Spleen (tissue), 11 donors: ENCODE results near the gene ZFP90. TPM values are rescaled to one million over a fixed set of nuclear protein-coding genes. Genes with fewer than 3 reads are reported as not detected.

ENCODE experiments used
- DNase-seq: peaks from one replicate; pipeline ENCODE4 v3.0.0-alpha.2; 2020
- H3K27ac ChIP-seq, 8 donors: fragments of 200-600 bp; sonication (generic) in 7 of 8; 1 replicate in 4 of 8; 2 replicates in 4 of 8; pipeline versions ENCODE4 v1.5.0 to v1.8.0; 2016 to 2021; ENCODE audit warnings: inconsistent platforms in 4 of 8, mild to moderate bottlenecking in 4 of 8, moderate library complexity in 1 of 8
- H3K27me3 ChIP-seq, 7 donors: fragments of 200-600 bp; sonication (generic) in 6 of 7; replicated peaks in 1 of 7; 1 replicate in 4 of 7; 2 replicates in 3 of 7; pipeline versions ENCODE4 v1.5.0 to v1.8.0; 2016 to 2021; ENCODE audit warnings: inconsistent platforms in 3 of 7, mild to moderate bottlenecking in 1 of 7
- H3K36me3 ChIP-seq, 6 donors: fragments of 200-600 bp; sonication (generic) in 5 of 6; 1 replicate in 4 of 6; 2 replicates in 2 of 6; pipeline versions ENCODE4 v1.5.0 to v1.8.0; 2016 to 2021; ENCODE audit warnings: inconsistent platforms in 2 of 6
- H3K4me1 ChIP-seq, 6 donors: fragments of 200-600 bp; sonication (generic) in 5 of 6; 1 replicate in 3 of 6; 2 replicates in 3 of 6; pipeline versions ENCODE4 v1.5.0 to v1.8.0; 2016 to 2021; ENCODE audit warnings: inconsistent platforms in 3 of 6
- H3K4me3 ChIP-seq, 8 donors: fragments of 200-600 bp; sonication (generic) in 7 of 8; 1 replicate in 4 of 8; 2 replicates in 4 of 8; pipeline versions ENCODE4 v1.5.0 to v1.8.0; 2016 to 2021; ENCODE audit warnings: inconsistent platforms in 4 of 8, mild to moderate bottlenecking in 4 of 8, moderate library complexity in 2 of 8
- H3K9me3 ChIP-seq, 8 donors: fragments of 200-600 bp; sonication (generic) in 7 of 8; 1 replicate in 4 of 8; 2 replicates in 4 of 8; pipeline versions ENCODE4 v1.5.0 to v1.8.0; 2016 to 2021; ENCODE audit warnings: inconsistent platforms in 4 of 8
- POLR2A ChIP-seq, 3 donors: fragments of 450-650 bp; IDR thresholded peaks; one replicate each; pipeline ENCODE4 v1.5.1; 2017; ENCODE audit warnings: antibody characterized with exemption in 3 of 3, mild to moderate bottlenecking in 1 of 3
- POLR2AphosphoS5 ChIP-seq, 3 donors: sonication (generic); formaldehyde crosslinking; IDR thresholded peaks; one replicate each; pipeline ENCODE4 v1.5.1; 2017; ENCODE audit warnings: antibody characterized with exemption in 3 of 3
- WGBS, 5 donors: extraction: QIAGEN DNeasy Blood & Tissue Kit in 3 of 5; methylation state at CpG; one replicate each; pipeline versions ENCODE4 v1.1.5 to v1.1.7; 2013 to 2018; 5-methylcytosine and 5-hydroxymethylcytosine counted together
- intact Hi-C: fragments of 100-400 bp; cut with DNase I; formaldehyde crosslinking; loops from one replicate; pipeline ENCODE4 v1.15.0; 2023; ENCODE audit warnings: low total_unique reads
- polyA plus RNA-seq, 3 donors: library from polyadenylated mRNA; stranded (reverse); fragments of 200-250 nt; gene quantifications; one replicate each; pipeline ENCODE4 v1.2.1, GENCODE V29; 2013
- total RNA-seq, 7 donors: library from RNA; depleted of rRNA in 3 of 7; stranded (reverse); fragments of >200 nt in 3 of 7; fragmentation: NEBNext Ultra II Directional in 4 of 7; extraction: Animal tissue kit (Norgen Biotek cat#: 25700) in 4 of 7; gene quantifications; one replicate each; pipeline versions ENCODE4 v1.1.0 to v1.2.1, GENCODE V29; 2016 to 2021
- TF ChIP-seq, protein P1 (sequence below), 11 experiments: fragments of 200-600 bp in 7 of 11; fragments of 450-650 bp in 4 of 11; sonication (generic) in 4 of 11; IDR thresholded peaks in 8 of 11; conservative IDR thresholded peaks in 3 of 11; 1 replicate in 7 of 11; 2 replicates in 4 of 11; pipeline versions ENCODE4 v1.4.0 to v1.8.0; 2016 to 2021; ENCODE audit warnings: antibody characterized with exemption in 11 of 11, inconsistent platforms in 4 of 11, mild to moderate bottlenecking in 1 of 11
- donor health status: healthy with polysubstance abuse.
- donor health status: DM: no; HTN: no; CAD: no; lungs with moderate emphysema.
- donor health status: DM: no; HTN: no; CAD: no.
- donor health status: Bipolar disorder and iron deficiency.
- donor health status: healthy.
- donor health status: DM: no; HTN: no; CAD: no.
- donor health status: DM: yes; HTN: yes; CAD: no.

Gene ZFP90
- total and polyA plus RNA-seq, 10 donors, result 7.3 to 53.1 (median 24.4) TPM

DNA sequence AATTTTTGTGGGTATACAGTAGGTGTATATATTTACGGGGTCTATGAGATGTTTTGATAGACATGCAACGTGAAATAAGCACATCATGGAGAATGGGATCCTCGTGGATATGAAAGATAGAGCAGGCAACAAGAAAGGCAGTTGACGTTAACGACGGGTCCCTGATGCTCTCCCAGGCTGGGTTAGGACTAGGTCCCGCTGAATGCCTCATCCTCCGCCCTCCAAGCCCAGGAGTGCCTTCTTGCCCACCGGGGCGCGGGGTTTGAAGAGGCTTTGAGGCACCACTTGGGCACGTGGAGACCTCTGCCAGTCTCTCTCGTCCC, 9.5 kb upstream of the ZFP90 start:
- Histone ChIP-seq H3K4me1 (peaks cover 11 to 28% (median 24%) of the 10 kb centered on the region in 6 donors), H3K27ac (peak overlapping the region in 6 of 8 donors; percentile 15 to 79 (median 45)), H3K27me3 (no peaks in the 10 kb centered on the region), H3K4me3 (peak overlapping the region; percentile 76 to 98 (median 88)), H3K9me3 (peaks cover 0 to 9% (median 2%) of the 10 kb centered on the region in 8 donors), H3K36me3 (no peaks in the 10 kb centered on the region)
- 17 to 22% (median 21%) methylated on average over 13 of the region's 13 CpGs for WGBS, 5 donors
- no peak for DNase-seq
- intact Hi-C loops, result no loop called here
- TF ChIP-seq POLR2A (IDR thresholded peaks at IDR 0.05) (no peak), POLR2AphosphoS5 (IDR thresholded peaks at IDR 0.05) (no peak)
- TF ChIP-seq, protein P1, sequence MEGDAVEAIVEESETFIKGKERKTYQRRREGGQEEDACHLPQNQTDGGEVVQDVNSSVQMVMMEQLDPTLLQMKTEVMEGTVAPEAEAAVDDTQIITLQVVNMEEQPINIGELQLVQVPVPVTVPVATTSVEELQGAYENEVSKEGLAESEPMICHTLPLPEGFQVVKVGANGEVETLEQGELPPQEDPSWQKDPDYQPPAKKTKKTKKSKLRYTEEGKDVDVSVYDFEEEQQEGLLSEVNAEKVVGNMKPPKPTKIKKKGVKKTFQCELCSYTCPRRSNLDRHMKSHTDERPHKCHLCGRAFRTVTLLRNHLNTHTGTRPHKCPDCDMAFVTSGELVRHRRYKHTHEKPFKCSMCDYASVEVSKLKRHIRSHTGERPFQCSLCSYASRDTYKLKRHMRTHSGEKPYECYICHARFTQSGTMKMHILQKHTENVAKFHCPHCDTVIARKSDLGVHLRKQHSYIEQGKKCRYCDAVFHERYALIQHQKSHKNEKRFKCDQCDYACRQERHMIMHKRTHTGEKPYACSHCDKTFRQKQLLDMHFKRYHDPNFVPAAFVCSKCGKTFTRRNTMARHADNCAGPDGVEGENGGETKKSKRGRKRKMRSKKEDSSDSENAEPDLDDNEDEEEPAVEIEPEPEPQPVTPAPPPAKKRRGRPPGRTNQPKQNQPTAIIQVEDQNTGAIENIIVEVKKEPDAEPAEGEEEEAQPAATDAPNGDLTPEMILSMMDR (IDR thresholded peaks at IDR 0.05 in 8 of 11, conservative IDR thresholded peaks at IDR 0.05 in 3 of 11), result no peak

DNA sequence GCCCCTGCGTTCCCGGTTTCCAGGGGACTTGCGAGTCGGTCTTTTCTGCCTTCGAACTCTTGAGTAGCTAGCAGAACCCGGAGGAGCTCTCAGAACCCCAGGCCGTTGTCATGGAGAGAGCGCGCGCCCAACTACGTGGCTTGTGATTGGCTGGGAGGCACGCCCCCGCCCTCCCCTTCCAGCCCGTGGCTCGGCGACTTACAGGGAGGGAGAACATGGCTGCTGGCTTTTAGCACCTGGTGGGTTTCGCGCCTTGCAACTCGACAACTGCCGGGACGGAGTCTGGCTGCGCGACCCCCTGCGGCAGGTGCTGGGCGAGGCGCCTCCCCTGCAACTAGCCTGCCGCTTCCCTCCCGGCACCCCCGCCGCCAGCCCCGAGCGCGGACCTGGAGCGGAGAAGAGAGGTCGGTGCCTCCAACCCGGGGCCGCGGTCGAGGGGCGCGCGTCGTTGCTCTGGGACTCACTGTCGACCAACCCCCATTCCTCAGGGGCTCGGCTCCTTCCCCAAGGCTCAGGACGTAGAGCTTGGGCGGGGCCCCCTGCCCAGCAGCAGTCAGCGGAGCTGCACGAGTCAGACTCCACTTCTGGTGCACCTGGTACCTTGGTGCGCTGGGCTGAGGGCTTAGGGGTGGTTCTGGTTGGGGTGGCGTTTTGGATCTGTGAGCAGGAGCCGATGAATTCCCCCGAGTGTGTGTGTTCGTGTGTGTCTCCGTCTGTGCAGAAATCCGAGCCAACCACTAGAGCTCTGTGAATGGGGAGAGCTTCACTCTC, 9.0 kb upstream of the ZFP90 start:
- peaks cover 0 to 4% (median 0%) of the 10 kb centered on the region in 6 donors for H3K36me3 ChIP-seq
- DNase-seq, result peak; percentile 95
- WGBS, 5 donors, result 0 to 2% (median 1%) methylated on average over 18 to 56 of the region's 56 CpGs
- H3K27me3 ChIP-seq, result no peaks in the 10 kb centered on the region
- H3K9me3 ChIP-seq, result peaks cover 0 to 9% (median 2%) of the 10 kb centered on the region in 8 donors
- intact Hi-C loops, result loop anchor here (10.0 kb wide), 1 partner anchor 315 kb away; the partner anchor contains the start of gene TANGO6
- H3K4me1 ChIP-seq, result peaks cover 11 to 28% (median 24%) of the 10 kb centered on the region in 6 donors
- H3K27ac ChIP-seq, result peak overlapping the region in 6 of 8 donors; percentile 15 to 79 (median 45)
- H3K4me3 ChIP-seq, result peak overlapping the region; percentile 76 to 98 (median 88)
- peak; percentile 65 to 79 (median 76) for TF ChIP-seq POLR2AphosphoS5 (IDR thresholded peaks at IDR 0.05)
- TF ChIP-seq, protein P1 (IDR thresholded peaks at IDR 0.05 in 8 of 11, conservative IDR thresholded peaks at IDR 0.05 in 3 of 11), result no peak

DNA sequence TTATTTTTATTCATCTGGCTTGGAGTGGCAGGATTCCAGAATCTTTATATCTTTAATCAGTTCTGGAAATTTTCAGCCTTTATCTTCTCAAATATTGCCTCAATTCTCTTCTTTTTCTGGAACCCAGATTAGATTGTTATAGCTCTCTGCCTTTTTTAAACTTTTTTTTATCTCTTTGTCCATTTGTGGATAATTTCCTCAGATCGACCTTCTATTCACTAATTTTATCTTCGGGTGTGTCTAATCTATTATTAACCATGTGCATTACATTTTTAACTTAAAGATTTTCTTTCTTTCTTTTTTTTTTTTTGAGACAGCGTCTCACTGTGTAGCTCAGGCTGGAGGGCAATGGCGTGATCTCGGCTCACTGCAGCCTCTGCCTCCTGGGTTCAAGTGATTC, 5.2 kb upstream of the ZFP90 start:
- H3K4me1 ChIP-seq, result peaks cover 8 to 28% (median 24%) of the 10 kb centered on the region in 6 donors
- peaks cover 0 to 11% (median 0%) of the 10 kb centered on the region in 6 donors for H3K36me3 ChIP-seq
- no peak for TF ChIP-seq POLR2AphosphoS5 (IDR thresholded peaks at IDR 0.05)
- TF ChIP-seq, protein P1 (IDR thresholded peaks at IDR 0.05 in 8 of 11, conservative IDR thresholded peaks at IDR 0.05 in 3 of 11), result no peak
- H3K27ac ChIP-seq, result no peak overlapping the region
- DNase-seq, result no peak
- intact Hi-C loops, result loop anchor here (10.0 kb wide), 1 partner anchor 311 kb away; the partner anchor contains the start of gene TANGO6
- WGBS, 5 donors, result 91 to 99% (median 96%) methylated on average over 5 of the region's 5 CpGs
- no peaks in the 10 kb centered on the region for H3K27me3 ChIP-seq
- peaks cover 0 to 9% (median 2%) of the 10 kb centered on the region in 8 donors for H3K9me3 ChIP-seq
- no peak overlapping the region for H3K4me3 ChIP-seq

DNA sequence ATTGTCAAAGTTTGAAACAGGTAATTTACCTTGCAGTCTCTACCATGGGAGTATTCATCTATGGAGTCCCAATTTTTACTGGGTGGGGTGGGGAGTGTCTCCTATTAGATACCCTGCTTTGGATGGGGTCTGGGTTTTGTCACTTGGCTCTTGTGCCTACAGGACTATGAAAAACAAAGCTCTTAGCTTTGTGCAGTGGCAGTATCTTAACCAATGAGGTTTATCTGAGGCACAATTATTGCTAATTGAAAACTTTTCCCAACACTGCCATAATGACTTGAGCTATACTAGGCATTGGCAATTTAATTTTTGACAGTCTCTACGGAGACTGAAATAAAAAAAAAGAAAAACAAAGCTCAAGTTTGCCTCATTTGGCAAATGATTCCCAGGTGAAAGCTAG, 3.8 kb upstream of the ZFP90 start:
- intact Hi-C loops, result loop anchor here (10.0 kb wide), 1 partner anchor 309 kb away; the partner anchor contains the start of gene TANGO6
- peaks cover 0 to 11% (median 0%) of the 10 kb centered on the region in 6 donors for H3K36me3 ChIP-seq
- H3K27ac ChIP-seq, result no peak overlapping the region
- 73 to 83% (median 78%) methylated on average over 1 of the region's 1 CpG for WGBS, 5 donors
- H3K4me3 ChIP-seq, result no peak overlapping the region
- no peaks in the 10 kb centered on the region for H3K27me3 ChIP-seq
- peaks cover 0 to 23% (median 19%) of the 10 kb centered on the region in 6 donors for H3K4me1 ChIP-seq
- no peak for DNase-seq
- peaks cover 0 to 9% (median 2%) of the 10 kb centered on the region in 8 donors for H3K9me3 ChIP-seq
- TF ChIP-seq POLR2AphosphoS5 (IDR thresholded peaks at IDR 0.05) (no peak), POLR2A (IDR thresholded peaks at IDR 0.05) (no peak)
- TF ChIP-seq, protein P1 (IDR thresholded peaks at IDR 0.05 in 8 of 11, conservative IDR thresholded peaks at IDR 0.05 in 3 of 11), result no peak
